ENCODE data around the gene TOR3A.

DNA sequence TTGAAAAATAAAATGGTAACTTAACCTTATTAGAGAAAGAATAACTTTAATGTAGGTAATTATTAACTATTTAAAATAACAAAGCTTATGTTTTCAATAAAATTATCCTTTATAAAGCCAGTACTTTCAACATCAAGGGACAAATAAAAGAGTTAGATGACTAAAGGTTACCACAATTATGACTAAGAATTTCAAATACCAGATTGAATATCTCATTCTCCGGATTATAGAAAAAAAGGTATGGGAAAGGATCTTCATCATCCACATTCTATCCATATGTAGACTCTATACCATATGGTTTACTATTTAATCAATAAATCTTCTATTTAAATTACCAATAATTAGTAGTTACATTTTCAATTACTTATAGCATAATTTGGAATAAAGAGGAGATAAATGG is 62.8 kb downstream of the TOR3A start:
- TF ChIP-seq, protein P1, sequence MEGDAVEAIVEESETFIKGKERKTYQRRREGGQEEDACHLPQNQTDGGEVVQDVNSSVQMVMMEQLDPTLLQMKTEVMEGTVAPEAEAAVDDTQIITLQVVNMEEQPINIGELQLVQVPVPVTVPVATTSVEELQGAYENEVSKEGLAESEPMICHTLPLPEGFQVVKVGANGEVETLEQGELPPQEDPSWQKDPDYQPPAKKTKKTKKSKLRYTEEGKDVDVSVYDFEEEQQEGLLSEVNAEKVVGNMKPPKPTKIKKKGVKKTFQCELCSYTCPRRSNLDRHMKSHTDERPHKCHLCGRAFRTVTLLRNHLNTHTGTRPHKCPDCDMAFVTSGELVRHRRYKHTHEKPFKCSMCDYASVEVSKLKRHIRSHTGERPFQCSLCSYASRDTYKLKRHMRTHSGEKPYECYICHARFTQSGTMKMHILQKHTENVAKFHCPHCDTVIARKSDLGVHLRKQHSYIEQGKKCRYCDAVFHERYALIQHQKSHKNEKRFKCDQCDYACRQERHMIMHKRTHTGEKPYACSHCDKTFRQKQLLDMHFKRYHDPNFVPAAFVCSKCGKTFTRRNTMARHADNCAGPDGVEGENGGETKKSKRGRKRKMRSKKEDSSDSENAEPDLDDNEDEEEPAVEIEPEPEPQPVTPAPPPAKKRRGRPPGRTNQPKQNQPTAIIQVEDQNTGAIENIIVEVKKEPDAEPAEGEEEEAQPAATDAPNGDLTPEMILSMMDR (conservative IDR thresholded peaks at IDR 0.05 in 1 of 2, IDR thresholded peaks at IDR 0.05 in 1 of 2; ENCODE audit: low read depth in 1 of 2, low read length in 2 of 2), result no peak
- TF ChIP-seq EZH2 (IDR thresholded peaks at IDR 0.05; ENCODE audit: low read length, missing control alignments), result no peak
